Measurements from ENCODE around the gene CUBN. TPM values are rescaled to one million over a fixed set of nuclear protein-coding genes. Genes with fewer than 3 reads are reported as not detected.

CUBN gene
- total RNA-seq, 2 donors from 2014 or later, result 0.75 to 1.3 TPM

DNA sequence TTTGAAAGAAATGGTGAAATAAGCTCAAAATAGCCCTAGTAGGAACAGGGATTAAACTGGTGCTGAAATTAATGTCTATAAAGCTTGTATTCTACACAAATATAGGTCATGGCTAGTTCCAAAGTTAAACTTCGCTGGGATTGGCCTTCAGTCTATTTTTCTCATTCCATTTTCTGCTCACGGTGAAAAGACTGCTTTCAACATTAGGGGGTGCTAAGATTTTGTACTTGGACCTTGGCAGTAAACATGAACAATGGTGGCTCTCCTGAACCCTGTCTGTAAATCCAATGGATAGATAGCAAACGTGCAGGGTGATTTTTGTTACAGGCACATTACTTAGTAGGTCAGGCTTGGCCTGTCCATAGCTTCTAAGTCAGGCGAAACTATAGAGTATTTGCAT is 276.4 kb downstream of the CUBN start:
- H3K27ac ChIP-seq (ENCODE audit: low read depth, low read length), result no peak overlapping the region
- H3K4me3 ChIP-seq (ENCODE audit: low read length), result no peak overlapping the region
- no peaks in the 10 kb centered on the region for H3K4me1 ChIP-seq (ENCODE audit: control insufficient read depth, insufficient read depth, low read length)
- H3K9me3 ChIP-seq (ENCODE audit: control insufficient read depth, low read length), result no peaks in the 10 kb centered on the region
- Mint-ChIP-seq H3K36me3 (ENCODE audit: low read depth) (no peaks in the 10 kb centered on the region), H3K27ac (no peak overlapping the region), H3K4me3 (no peak overlapping the region), H3K9me3 (no peaks in the 10 kb centered on the region), H3K4me1 (peaks cover 3% of the 10 kb centered on the region), H3K27me3 (ENCODE audit: insufficient read depth) (peaks cover 2% of the 10 kb centered on the region)
- no peak for DNase-seq
- no peaks in the 10 kb centered on the region for H3K27me3 ChIP-seq (ENCODE audit: control insufficient read depth, insufficient read depth, low read length, poor library complexity, severe bottlenecking)
- no peak overlapping the region for H3K9ac ChIP-seq (ENCODE audit: extremely low read depth, low read length, poor library complexity, severe bottlenecking)
- TF ChIP-seq, protein P1, sequence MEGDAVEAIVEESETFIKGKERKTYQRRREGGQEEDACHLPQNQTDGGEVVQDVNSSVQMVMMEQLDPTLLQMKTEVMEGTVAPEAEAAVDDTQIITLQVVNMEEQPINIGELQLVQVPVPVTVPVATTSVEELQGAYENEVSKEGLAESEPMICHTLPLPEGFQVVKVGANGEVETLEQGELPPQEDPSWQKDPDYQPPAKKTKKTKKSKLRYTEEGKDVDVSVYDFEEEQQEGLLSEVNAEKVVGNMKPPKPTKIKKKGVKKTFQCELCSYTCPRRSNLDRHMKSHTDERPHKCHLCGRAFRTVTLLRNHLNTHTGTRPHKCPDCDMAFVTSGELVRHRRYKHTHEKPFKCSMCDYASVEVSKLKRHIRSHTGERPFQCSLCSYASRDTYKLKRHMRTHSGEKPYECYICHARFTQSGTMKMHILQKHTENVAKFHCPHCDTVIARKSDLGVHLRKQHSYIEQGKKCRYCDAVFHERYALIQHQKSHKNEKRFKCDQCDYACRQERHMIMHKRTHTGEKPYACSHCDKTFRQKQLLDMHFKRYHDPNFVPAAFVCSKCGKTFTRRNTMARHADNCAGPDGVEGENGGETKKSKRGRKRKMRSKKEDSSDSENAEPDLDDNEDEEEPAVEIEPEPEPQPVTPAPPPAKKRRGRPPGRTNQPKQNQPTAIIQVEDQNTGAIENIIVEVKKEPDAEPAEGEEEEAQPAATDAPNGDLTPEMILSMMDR (conservative IDR thresholded peaks at IDR 0.05), result peak; percentile 57
- 71 to 76% methylated on average over 3 to 4 of the region's 4 CpGs for WGBS, 2 experiments (ENCODE audit: insufficient coverage in 1 of 2, insufficient read length in 1 of 2)
- H3K36me3 ChIP-seq (ENCODE audit: control insufficient read depth, insufficient read depth, low read length), result no peaks in the 10 kb centered on the region

DNA sequence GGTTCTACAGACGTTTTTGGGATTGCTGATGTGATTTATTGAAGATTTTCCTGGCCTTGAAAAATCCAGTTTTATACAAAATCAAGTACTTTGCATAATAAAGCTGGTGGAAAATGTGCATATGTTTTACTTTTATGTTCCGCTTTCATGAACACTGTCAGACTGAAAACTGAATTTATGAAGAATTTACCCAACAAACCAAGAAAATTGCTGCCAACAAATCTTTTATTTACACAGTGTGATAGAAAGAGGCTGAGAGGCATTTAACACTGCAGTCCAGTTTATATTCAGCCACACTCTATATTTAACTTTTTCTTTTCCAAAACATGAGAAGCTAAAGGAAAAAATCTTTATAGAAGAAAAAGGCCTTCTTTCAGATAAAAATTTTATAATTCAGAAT is 277.0 kb downstream of the CUBN start:
- peaks cover 3% of the 10 kb centered on the region for H3K4me1 Mint-ChIP-seq

DNA sequence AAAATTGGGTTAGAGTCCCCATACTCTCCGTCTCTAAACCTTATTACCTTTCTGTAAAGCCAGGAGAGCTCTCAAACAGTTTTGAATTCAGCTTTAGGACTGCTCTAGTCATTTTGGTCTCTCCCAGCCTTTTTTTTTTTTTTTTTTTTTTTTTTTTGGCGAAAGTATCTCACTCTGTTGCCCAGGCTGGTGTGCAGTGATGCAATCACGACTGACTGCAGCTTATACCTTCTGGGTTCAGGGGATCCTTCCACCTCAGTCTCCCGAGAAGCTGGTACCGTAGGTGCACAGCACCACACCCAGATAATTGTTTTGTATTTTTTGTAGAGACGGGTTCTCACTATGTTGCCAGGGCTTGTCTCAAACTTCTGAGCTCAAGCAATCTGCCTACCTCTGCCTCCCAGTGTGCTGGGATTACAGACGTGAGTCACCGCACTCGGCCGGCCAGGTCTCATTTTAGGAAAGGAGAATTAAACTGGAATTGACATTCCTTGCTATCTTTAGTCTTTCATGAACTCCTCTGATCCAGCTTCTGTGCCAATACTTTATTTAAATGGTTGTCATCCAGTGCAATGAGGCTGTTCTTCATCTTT is 281.0 kb downstream of the CUBN start:
- 89 to 90% methylated on average over 9 to 10 of the region's 10 CpGs for WGBS, 2 experiments (ENCODE audit: insufficient coverage in 1 of 2, insufficient read length in 1 of 2)
- Mint-ChIP-seq H3K9me3 (no peaks in the 10 kb centered on the region), H3K4me3 (no peak overlapping the region), H3K27ac (no peak overlapping the region), H3K27me3 (ENCODE audit: insufficient read depth) (peaks cover 2% of the 10 kb centered on the region), H3K4me1 (no peaks in the 10 kb centered on the region), H3K36me3 (ENCODE audit: low read depth) (no peaks in the 10 kb centered on the region)
- Histone ChIP-seq H3K9me3 (ENCODE audit: control insufficient read depth, low read length) (no peaks in the 10 kb centered on the region), H3K9ac (ENCODE audit: extremely low read depth, low read length, poor library complexity, severe bottlenecking) (no peak overlapping the region), H3K4me1 (ENCODE audit: control insufficient read depth, insufficient read depth, low read length) (no peaks in the 10 kb centered on the region), H3K27ac (ENCODE audit: low read depth, low read length) (no peak overlapping the region), H3K27me3 (ENCODE audit: control insufficient read depth, insufficient read depth, low read length, poor library complexity, severe bottlenecking) (no peaks in the 10 kb centered on the region), H3K4me3 (ENCODE audit: low read length) (no peak overlapping the region), H3K36me3 (ENCODE audit: control insufficient read depth, insufficient read depth, low read length) (no peaks in the 10 kb centered on the region)
- TF ChIP-seq, protein P1 (conservative IDR thresholded peaks at IDR 0.05), result no peak
- DNase-seq, result no peak

More for the DNA sequence above, 277.0 kb downstream of the CUBN start:
- no peaks in the 10 kb centered on the region for H3K9me3 Mint-ChIP-seq
- no peak overlapping the region for H3K27ac Mint-ChIP-seq
- H3K27me3 Mint-ChIP-seq (ENCODE audit: insufficient read depth), result peaks cover 2% of the 10 kb centered on the region
- H3K4me3 ChIP-seq (ENCODE audit: low read length), result no peak overlapping the region
- H3K27me3 ChIP-seq (ENCODE audit: control insufficient read depth, insufficient read depth, low read length, poor library complexity, severe bottlenecking), result no peaks in the 10 kb centered on the region
- no peaks in the 10 kb centered on the region for H3K9me3 ChIP-seq (ENCODE audit: control insufficient read depth, low read length)
- H3K4me1 ChIP-seq (ENCODE audit: control insufficient read depth, insufficient read depth, low read length), result no peaks in the 10 kb centered on the region
- no peak overlapping the region for H3K4me3 Mint-ChIP-seq
- DNase-seq, result no peak
- H3K36me3 Mint-ChIP-seq (ENCODE audit: low read depth), result no peaks in the 10 kb centered on the region
- H3K27ac ChIP-seq (ENCODE audit: low read depth, low read length), result no peak overlapping the region
- H3K36me3 ChIP-seq (ENCODE audit: control insufficient read depth, insufficient read depth, low read length), result no peaks in the 10 kb centered on the region
- 66 to 100% methylated on average over 1 to 2 of the region's 2 CpGs for WGBS, 2 experiments (ENCODE audit: insufficient coverage in 1 of 2, insufficient read length in 1 of 2)
- H3K9ac ChIP-seq (ENCODE audit: extremely low read depth, low read length, poor library complexity, severe bottlenecking), result no peak overlapping the region
- TF ChIP-seq, protein P1 (conservative IDR thresholded peaks at IDR 0.05), result no peak

Data from endodermal cell (in vitro differentiated cells).